Forelimb muscle (tissue), 1 donor: Measurements from ENCODE around the gene SMG9. TPM values are rescaled to one million over a fixed set of nuclear protein-coding genes. Genes with fewer than 3 reads are reported as not detected.

Experiments used
- DNase-seq: peaks from one replicate; pipeline ENCODE4 v3.0.0-alpha.2; 2013; ENCODE audit warnings: low read depth
- polyA plus RNA-seq: library from polyadenylated mRNA; unstranded; fragments of 120-200 nt; gene quantifications from one replicate; pipeline ENCODE4 v1.2.1, GENCODE V29; 2013; ENCODE audit not compliant: insufficient read length

The SMG9 gene
- polyA plus RNA-seq, 1 donor: 34.3 TPM

GRCh38 chr19:43725468-43725867 is 29.3 kb downstream of the SMG9 start:
- no peak for DNase-seq

GRCh38 chr19:43724896-43725295 is 29.9 kb downstream of the SMG9 start:
- no peak for DNase-seq

GRCh38 chr19:43723588-43723987 is 31.2 kb downstream of the SMG9 start:
- no peak for DNase-seq

GRCh38 chr19:43721469-43722048 is 33.2 kb downstream of the SMG9 start:
- DNase-seq: no peak

DNA sequence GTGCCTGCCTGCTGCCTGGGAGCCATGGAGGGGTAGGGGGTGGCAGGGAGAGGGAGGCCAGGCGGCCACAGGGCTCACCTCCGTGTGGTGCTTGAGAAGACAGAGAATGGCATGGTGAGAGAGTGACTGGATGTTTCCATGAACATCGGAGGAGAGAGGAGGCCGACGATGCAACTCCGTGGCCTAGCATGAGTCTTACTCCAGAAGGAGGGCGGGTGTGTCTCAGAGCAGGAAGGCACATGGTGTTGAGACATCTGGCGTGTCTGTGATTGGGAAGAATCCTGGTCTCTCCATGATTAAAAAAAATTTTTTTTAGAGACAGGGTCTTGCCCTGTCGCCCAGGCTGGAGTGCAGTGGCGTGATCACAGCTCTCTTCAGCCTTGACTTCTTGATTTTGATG is 33.8 kb downstream of the SMG9 start:
- DNase-seq: no peak

GRCh38 chr19:43719918-43720317 is 34.8 kb downstream of the SMG9 start:
- DNase-seq: no peak

- DNase-seq: no peak
Measured at GRCh38 chr19:43719378-43719868, 35.3 kb downstream of the SMG9 start.

DNA sequence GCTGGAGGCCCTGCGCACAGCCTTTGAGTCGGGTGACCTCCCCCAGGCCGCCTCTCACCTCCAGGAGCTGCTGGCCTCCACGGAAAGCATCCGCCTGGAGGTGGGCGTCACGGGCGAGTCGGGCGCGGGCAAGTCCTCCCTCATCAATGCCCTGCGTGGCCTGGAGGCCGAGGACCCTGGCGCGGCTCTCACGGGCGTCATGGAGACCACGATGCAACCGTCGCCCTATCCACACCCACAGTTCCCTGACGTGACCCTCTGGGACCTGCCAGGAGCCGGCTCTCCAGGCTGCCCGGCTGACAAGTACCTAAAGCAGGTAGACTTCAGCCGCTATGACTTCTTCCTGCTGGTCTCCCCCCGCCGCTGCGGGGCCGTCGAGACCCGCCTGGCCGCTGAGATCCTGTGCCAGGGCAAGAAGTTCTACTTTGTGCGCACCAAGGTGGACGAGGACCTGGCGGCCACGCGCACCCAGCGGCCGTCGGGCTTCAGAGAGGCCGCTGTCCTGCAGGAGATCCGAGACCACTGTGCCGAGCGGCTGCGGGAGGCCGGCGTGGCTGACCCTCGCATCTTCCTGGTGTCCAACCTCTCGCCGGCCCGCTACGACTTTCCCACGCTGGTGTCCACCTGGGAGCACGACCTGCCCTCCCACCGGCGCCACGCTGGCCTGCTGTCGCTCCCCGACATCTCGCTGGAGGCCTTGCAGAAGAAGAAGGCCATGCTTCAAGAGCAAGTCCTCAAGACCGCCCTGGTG is 36.0 kb downstream of the SMG9 start:
- DNase-seq: no peak

- DNase-seq: no peak
Measured at GRCh38 chr19:43715776-43716175, 39.0 kb downstream of the SMG9 start, which contains the start of gene IRGC. Gene IRGC, plus strand, starts transcription at chr19:43716076. Its CDS starts 2,483 bp downstream, at chr19:43718559.

GRCh38 chr19:43713208-43713607 is 41.6 kb downstream of the SMG9 start:
- no peak for DNase-seq

- no peak for DNase-seq
Measured at GRCh38 chr19:43711751-43712355, 42.9 kb downstream of the SMG9 start.

GRCh38 chr19:43708716-43709115 is 46.0 kb downstream of the SMG9 start:
- no peak for DNase-seq

DNA sequence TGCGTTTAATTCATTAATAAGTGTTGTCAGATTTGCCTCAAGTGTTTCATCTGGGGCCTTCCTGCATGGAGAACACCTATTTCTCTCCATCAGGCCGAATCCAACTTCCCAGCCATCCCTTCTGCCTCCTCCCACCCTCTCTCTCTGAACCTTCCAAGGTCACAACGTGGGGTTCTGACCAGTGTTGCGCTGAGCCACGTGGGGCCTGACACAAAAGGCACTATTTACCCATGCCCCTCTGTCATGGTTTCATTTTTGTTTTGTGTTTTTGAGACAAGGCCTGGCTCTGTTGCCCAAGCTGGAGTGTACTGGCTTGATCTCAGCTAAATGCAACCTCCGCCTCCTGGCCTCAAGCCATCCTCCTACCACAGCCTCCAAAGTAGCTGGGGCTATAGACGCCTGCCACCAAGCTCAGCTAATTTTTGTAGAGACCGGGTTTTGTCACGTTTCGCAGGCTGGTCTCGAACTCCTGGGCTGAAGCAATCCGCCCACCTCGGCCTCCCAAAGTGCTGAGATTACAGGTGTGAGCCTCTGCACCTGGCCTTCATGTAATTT is 47.5 kb downstream of the SMG9 start:
- no peak for DNase-seq

- no peak for DNase-seq
Measured at GRCh38 chr19:43705729-43706128, 49.0 kb downstream of the SMG9 start.

DNA sequence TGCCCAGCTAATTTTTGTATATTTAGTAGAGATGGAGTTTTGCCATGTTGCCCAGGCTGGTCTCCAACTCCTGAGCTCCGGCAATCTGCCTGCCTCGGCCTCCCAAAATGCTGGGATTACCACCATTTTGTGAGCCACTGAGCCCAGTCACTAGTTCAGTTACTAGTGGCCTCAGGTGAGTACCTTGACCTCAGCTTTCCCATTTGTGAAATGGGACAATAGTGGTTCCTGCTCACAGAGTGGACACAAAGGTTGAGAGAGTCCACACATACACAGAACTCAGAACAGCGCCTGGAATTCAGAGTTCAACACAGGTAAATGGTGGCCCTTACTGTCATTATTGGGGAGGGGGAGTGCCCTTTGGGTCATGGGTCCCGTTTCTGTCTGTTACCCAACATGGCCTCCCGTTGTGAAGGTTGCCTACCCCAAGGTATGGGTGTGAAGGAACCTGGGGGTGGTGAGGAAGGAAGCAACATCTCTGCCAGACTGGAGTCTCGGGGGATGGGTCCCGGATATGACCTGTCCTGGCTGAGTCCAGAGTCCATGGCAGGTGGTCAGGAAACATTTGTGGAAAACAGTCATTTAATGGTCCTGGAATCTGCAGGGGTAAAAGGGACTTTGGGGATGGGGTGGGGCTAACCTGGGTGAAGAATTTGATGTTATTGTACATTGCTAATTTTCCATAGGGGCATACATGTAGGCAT is 50.6 kb downstream of the SMG9 start:
- DNase-seq: no peak

DNA sequence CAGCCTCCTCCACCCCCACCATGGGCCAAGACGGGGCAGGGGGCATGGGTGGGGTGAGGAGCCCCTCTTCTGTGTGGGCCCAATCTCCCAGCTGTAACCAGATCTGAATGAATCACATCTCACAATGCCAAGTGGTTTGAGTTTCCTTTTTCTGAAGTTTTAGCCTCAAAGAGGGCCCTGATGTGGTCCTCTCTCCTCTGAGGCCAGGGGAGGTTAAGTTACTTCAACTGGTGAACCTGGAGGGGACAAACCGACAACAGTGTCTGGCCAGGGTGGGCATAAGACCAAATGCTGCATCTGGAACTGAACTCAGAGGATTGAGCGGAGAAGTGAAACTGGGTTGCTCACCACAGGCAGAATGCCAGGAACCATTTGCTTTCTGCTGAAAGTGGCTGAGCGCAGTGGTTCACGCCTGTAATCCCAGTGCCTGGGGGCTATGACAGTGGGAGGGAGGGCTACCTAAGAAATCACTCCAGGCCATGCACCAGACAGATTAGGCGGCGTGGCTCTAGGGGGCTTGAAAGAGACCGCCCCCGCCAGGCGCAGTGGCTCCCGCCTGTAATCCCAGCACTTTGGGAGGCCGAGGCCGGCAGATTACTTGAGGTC is 54.3 kb downstream of the SMG9 start:
- DNase-seq: peak; percentile 60

GRCh38 chr19:43699506-43700394 is 55.0 kb downstream of the SMG9 start:
- DNase-seq: no peak

- DNase-seq: no peak
Measured at GRCh38 chr19:43697295-43697694, 57.5 kb downstream of the SMG9 start.

GRCh38 chr19:43695985-43696704 is 58.6 kb downstream of the SMG9 start:
- no peak for DNase-seq

- DNase-seq: no peak
Measured at GRCh38 chr19:43694553-43694952, 60.2 kb downstream of the SMG9 start.
